Smooth muscle cell of the umbilical artery (primary cell): ENCODE data around the gene TRUB1. TPM values are rescaled to one million over a fixed set of nuclear protein-coding genes. Genes with fewer than 3 reads are reported as not detected.

Experiments
- total RNA-seq: library from RNA; depleted of rRNA; stranded (reverse); fragments of >200 nt; gene quantifications from 2 replicates; pipeline ENCODE4 v1.2.3, GENCODE V29; 2014

TRUB1 gene
- 33.4 and 34.7 TPM in 2 replicates for total RNA-seq

DNA sequence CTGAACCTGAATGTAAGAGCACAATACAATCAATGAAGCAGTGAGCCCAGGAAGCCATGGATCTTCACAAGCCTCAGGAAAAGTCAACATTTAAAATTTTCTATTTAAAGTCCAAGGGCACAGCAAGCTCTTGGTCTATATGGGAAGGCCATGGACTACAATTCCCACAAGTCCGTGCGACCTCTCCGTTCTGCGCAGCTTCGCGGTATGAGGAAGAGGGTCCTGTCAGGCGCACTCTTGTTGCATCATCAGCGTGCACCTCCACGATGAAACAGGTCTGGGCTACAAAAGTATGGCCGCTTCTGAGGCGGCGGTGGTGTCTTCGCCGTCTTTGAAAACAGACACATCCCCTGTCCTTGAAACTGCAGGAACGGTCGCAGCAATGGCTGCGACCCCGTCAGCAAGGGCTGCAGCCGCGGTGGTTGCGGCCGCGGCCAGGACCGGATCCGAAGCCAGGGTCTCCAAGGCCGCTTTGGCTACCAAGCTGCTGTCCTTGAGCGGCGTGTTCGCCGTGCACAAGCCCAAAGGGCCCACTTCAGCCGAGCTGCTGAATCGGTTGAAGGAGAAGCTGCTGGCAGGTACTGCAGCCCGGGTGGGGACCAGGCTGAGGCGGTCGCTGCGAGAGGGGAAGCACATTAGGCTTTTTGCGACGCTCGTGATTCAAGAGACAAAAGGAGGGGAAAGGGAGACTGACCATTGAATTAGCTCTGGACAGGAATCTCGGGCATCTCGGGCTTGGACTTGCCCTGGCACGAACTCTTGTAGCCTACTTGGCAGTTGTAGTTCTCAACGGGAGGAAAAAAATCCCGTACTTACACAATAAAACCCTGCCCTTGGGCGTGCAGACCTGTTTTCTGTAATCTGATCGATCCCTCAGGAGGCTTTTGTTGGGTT lies at the start of gene TRUB1:
TSS of gene TRUB1 (plus strand) at position 234 of the 894 bp plus-strand sequence. CDS start at position 293, 59 bp downstream.

Other genes with a start within 250 kb of the TRUB1 start
- gene FHIP2A, start 116.4 kb upstream of the TRUB1 start, total RNA-seq: 23.8 and 32.8 TPM in 2 replicates
- gene ATRNL1, start 155.2 kb downstream of the TRUB1 start, total RNA-seq: 0.97 and 2.7 TPM in 2 replicates